ENCODE measurements around the gene MRPL58.

MRPL58 gene

GRCh38 chr17:74994440-74994839 is 18.0 kb upstream of the MRPL58 start:
- no peaks in the 10 kb centered on the region for H3K4me1 ChIP-seq (ENCODE audit: control insufficient read depth, insufficient read depth, low read length)
- TF ChIP-seq TRIM28 (IDR thresholded peaks at IDR 0.05; ENCODE audit: borderline replicate concordance, low read length), result no peak
- peaks cover 0 to 9% of the 10 kb centered on the region in 2 experiments; a peak in 2 of 3 replicates for H3K36me3 ChIP-seq (ENCODE audit: control insufficient read depth in 2 of 2, insufficient read depth in 1 of 2, low read length in 2 of 2)
- CTCF ChIA-PET, result interaction anchor here (0.6 to 3.8 kb wide), 7 partner anchors 9 to 419 kb away, joined by 3 to 18 read pairs (median 4); no protein-coding TSS in a partner anchor
- H3K4me3 ChIP-seq (ENCODE audit: low read depth, low read length), result no peak overlapping the region
- POLR2A ChIA-PET, result interaction anchor here (0.6 to 1.5 kb wide), 4 partner anchors 12 to 129 kb away, joined by 3 to 5 read pairs (median 4); no protein-coding TSS in a partner anchor
- H3K27ac ChIP-seq (ENCODE audit: extremely low read depth, low read depth, low read length), result no peak overlapping the region
- no peaks in the 10 kb centered on the region for H3K9me3 ChIP-seq (ENCODE audit: control insufficient read depth, insufficient read depth, low read depth, low read length)

GRCh38 chr17:74995847-74996246 is 16.6 kb upstream of the MRPL58 start:
- POLR2A ChIA-PET, result interaction anchor here (1.4 kb wide), 1 partner anchor 17 kb away, joined by 5 read pairs; the partner anchor contains the start of gene MRPL58
- TF ChIP-seq ZNF664 (tag by site-specific recombination; IDR thresholded peaks at IDR 0.05) (peak; percentile 63; the same call in 1 of the 2 replicates), ZNF121 (tag by site-specific recombination; IDR thresholded peaks at IDR 0.05) (no peak), PRDM6 (tag by site-specific recombination; IDR thresholded peaks at IDR 0.05) (peak; percentile 80), ZSCAN18 (tag by site-specific recombination; IDR thresholded peaks at IDR 0.05) (no peak), ZNF155 (tag by site-specific recombination; IDR thresholded peaks at IDR 0.05) (no peak)
- Histone ChIP-seq H3K9me3 (ENCODE audit: control insufficient read depth, insufficient read depth, low read depth, low read length) (no peaks in the 10 kb centered on the region), H3K27ac (ENCODE audit: extremely low read depth, low read depth, low read length) (no peak overlapping the region), H3K36me3 (ENCODE audit: control insufficient read depth in 2 of 2, insufficient read depth in 1 of 2, low read length in 2 of 2) (peaks cover 8 to 11% of the 10 kb centered on the region in 2 experiments; a peak in 2 of 3 replicates), H3K4me3 (ENCODE audit: low read depth, low read length) (no peak overlapping the region), H3K4me1 (ENCODE audit: control insufficient read depth, insufficient read depth, low read length) (no peaks in the 10 kb centered on the region)
- CTCF ChIA-PET, result interaction anchor here (2.7 kb wide), 1 partner anchor 8 kb away, joined by 8 read pairs; the partner anchor contains the start of gene CDR2L

- Histone ChIP-seq H3K4me3 (ENCODE audit: low read depth, low read length) (no peak overlapping the region), H3K36me3 (ENCODE audit: control insufficient read depth in 2 of 2, insufficient read depth in 1 of 2, low read length in 2 of 2) (peaks cover 11 to 38% of the 10 kb centered on the region in 2 experiments; a peak in 2 of 3 replicates), H3K9me3 (ENCODE audit: control insufficient read depth, insufficient read depth, low read depth, low read length) (no peaks in the 10 kb centered on the region), H3K27ac (ENCODE audit: extremely low read depth, low read depth, low read length) (no peak overlapping the region), H3K4me1 (ENCODE audit: control insufficient read depth, insufficient read depth, low read length) (no peaks in the 10 kb centered on the region)
- ChIA-PET POLR2A (interaction anchor here (1.4 to 2.3 kb wide), 4 partner anchors 11 to 16 kb away, joined by 4 to 8 read pairs (median 6); partner anchors contain the start of genes CDR2L and MRPL58), CTCF (interaction anchor here (0.6 to 1.9 kb wide), 4 partner anchors 12 to 75 kb away, joined by 3 to 9 read pairs (median 4); partner anchors contain the start of gene OTOP2)
- TF ChIP-seq ZNF747 (tag by site-specific recombination; IDR thresholded peaks at IDR 0.05), result no peak
- TF ChIP-seq ZNF202 (tag by site-specific recombination; IDR thresholded peaks at IDR 0.05; ENCODE audit: borderline replicate concordance), result no peak
- no peak for TF ChIP-seq ZNF223 (tag by site-specific recombination; IDR thresholded peaks at IDR 0.05)
- no peak for TF ChIP-seq ZNF677 (tag by site-specific recombination; IDR thresholded peaks at IDR 0.05)
- no peak for TF ChIP-seq KLF17 (tag by site-specific recombination; IDR thresholded peaks at IDR 0.05)
- no peak for TF ChIP-seq SP3 (tag by site-specific recombination; IDR thresholded peaks at IDR 0.05)
These were observed 13.7 kb upstream of the MRPL58 start for GRCh38 chr17:74998783-74999182.

- POLR2A ChIA-PET, result interaction anchor here (1.4 to 2.3 kb wide), 4 partner anchors 12 to 17 kb away, joined by 4 to 8 read pairs (median 6); partner anchors contain the start of genes CDR2L and MRPL58
- peaks cover 11 to 44% of the 10 kb centered on the region in 2 experiments; a peak in 2 of 3 replicates for H3K36me3 ChIP-seq (ENCODE audit: control insufficient read depth in 2 of 2, insufficient read depth in 1 of 2, low read length in 2 of 2)
- TF ChIP-seq ZNF223 (tag by site-specific recombination; IDR thresholded peaks at IDR 0.05) (no peak), ZNF660 (tag by site-specific recombination; IDR thresholded peaks at IDR 0.05) (no peak), ZNF645 (tag by site-specific recombination; IDR thresholded peaks at IDR 0.05) (no peak), ZSCAN5A (tag by site-specific recombination; IDR thresholded peaks at IDR 0.05) (no peak), KLF9 (tag by site-specific recombination; IDR thresholded peaks at IDR 0.05; ENCODE audit: low read depth) (no peak), PRDM1 (tag by site-specific recombination; IDR thresholded peaks at IDR 0.05) (no peak), RBAK (tag by site-specific recombination; IDR thresholded peaks at IDR 0.05) (no peak), ZNF114 (tag by site-specific recombination; IDR thresholded peaks at IDR 0.05) (no peak), ZNF292 (tag by site-specific recombination; IDR thresholded peaks at IDR 0.05; ENCODE audit: borderline replicate concordance, low read depth) (no peak), ZNF623 (tag by site-specific recombination; IDR thresholded peaks at IDR 0.05) (no peak)
These were observed 12.9 kb upstream of the MRPL58 start for GRCh38 chr17:74999523-74999922.

More at GRCh38 chr17:74999523-74999922, 12.9 kb upstream of the MRPL58 start:
- CTCF ChIA-PET, result interaction anchor here (0.5 to 1.9 kb wide), 6 partner anchors 12 to 271 kb away, joined by 3 to 9 read pairs (median 4); partner anchors contain the start of gene MIF4GD
- H3K4me1 ChIP-seq (ENCODE audit: control insufficient read depth, insufficient read depth, low read length), result no peaks in the 10 kb centered on the region
- H3K4me3 ChIP-seq (ENCODE audit: low read depth, low read length), result no peak overlapping the region
- H3K9me3 ChIP-seq (ENCODE audit: control insufficient read depth, insufficient read depth, low read depth, low read length), result no peaks in the 10 kb centered on the region
- H3K27ac ChIP-seq (ENCODE audit: extremely low read depth, low read depth, low read length), result no peak overlapping the region
